ENCODE measurements around the gene TRAPPC1.

The TRAPPC1 gene

GRCh38 chr17:7881276-7882054 lies 50.3 kb downstream of the TRAPPC1 start:
- in situ Hi-C loops (cut with MboI; ENCODE audit: low sequenced_read_pairs), result no loop called here
